Eye (tissue), 1 donor: ENCODE results near the gene ERC2.

Experiments
- DNase-seq: peaks from one replicate; pipeline ENCODE4 v3.0.0-alpha.2; 2015

Gene ERC2

DNA sequence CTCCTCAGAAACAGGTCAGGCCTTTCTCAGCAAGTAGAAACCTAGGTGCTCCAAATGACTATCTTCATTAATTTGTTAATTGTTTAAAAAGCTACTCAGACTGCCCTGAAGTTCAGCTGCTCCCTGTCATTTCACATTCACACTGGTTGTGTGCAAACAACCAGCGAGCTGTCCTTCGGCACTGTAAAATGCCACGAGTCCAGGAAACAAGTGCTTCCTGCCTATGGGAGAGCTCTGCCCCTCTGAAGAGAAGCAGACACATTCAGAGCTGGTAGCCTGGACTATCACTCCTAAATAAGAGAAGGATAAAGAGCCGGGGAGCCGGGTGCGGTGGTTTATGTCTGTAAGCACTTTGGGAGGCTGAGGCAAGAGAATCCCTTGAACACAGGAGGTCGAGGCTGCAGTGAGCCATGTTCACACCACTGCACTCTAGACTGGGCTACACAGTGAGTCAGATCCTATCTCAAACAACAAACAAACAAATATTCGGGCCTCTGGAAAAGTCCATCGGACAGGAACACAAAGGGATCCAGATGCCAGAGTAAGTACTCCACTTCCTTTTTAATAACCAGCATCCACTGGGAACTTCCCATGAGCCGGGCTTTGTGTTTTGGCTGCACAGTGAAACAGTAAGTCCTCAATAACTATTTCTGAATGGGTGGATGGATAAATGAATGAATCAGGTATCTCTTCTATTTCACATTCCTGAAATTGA lies 866.7 kb downstream of the ERC2 start:
- no peak for DNase-seq

DNA sequence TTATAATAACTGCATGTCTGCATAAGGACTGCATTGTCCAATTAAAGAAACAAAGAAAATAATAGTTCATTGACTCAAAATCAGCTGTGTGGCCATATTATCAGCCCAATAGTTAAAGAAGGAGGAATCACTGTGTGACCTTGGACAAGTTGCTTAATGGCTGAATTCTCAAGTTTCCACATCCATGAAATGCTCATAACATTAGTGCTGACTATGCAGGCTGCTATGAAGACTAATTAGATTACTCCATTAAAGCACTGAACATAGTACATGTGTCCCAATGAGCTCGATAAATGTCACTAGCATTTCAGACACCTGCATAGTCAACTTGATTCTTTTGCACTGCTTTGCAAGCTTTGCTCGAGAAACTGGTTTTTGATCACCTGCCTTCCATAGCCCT lies 870.0 kb downstream of the ERC2 start:
- DNase-seq, result no peak

DNA sequence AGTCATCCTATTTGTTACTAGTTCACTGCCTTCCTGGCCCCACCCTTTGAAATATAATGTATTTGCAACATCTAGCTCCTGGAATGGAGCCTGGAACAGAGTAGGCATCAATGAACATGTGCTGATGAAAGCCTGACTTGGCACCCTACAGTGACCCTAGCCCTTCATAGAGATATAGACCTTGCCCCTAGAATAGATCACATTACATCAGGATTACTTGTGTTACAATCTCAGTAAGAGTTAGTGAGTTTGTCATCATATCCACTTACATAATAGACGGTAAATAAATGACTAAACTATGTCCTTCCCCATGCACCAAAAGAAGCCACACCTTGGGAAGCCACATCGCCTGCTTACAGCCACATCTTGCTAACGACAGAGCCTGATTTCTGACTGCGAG lies 870.6 kb downstream of the ERC2 start:
- DNase-seq, result no peak

DNA sequence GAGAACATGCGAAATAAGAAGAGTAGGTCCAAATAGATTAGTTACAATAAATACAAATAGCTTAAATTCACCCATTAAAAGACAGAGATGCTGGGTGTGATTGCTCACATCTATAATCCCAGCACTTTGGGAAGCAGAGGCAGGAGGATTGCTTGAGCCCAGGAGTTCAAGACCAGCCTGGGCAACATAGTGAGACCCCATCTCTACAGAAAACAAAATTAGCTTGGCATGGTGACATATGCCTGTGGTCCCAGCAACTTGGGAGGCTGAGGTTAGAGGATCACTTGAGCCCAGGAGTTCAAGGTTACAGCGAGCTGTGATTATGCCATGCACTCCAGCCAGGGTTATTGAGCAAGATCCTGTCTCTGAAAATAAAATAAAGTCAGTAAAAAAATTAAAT lies 872.1 kb downstream of the ERC2 start:
- DNase-seq, result no peak

DNA sequence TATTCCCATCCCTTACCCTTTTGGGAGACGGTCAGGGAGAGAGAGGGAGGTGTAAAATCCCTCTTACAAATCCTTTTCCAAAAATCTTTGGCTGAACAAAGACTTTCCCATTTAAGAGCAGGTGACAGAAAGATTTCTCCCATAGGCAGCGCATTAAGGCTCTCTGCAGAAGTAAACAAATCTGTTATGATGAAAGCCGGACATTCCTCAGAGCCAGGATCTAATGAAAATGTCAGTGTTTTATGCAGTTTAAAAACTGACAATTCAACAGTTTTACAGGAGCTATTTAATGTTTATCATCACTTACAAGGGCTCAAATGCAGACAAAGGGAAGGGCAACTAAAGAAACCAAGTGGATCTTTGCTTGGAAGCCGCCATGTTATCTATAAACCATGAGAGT lies 872.8 kb downstream of the ERC2 start:
- no peak for DNase-seq

DNA sequence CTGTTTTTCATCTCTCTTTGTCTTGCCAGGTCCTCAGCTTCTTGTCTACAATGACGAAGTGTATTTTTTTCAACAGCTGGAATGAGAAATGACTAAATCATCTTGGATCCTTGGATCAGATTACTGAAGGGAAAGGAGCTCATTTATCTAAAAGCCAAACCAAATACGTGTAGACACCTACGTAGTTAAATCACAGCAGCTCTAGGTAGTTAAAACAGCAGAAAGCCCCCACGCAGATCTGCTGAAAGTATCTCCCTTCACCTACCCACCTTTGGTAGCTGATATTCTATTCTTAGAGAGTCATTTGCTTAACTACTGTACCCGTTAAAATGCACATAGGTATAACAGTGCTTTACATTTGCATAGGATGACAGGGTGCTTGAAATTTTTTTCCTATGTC lies 875.7 kb downstream of the ERC2 start:
- DNase-seq, result no peak

DNA sequence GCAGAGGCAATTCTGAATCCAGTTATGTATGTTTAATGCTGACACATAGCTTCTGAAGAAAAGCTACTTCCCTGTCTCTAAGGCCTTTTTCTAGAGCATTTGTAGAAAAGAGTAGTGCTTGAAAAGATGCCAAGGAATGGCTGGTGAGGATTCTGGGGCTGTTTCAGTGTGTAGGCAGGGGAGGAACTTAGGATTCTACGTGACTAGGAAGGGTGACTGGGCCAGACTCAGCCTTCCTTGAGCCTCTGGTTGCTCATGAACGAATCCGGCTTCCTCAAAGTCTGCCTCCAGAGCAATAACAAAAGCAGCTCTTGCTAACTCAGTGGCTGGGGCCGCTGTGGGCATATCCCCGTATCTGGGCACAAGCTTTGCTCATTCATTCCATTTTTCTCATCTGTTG lies 876.4 kb downstream of the ERC2 start:
- no peak for DNase-seq

DNA sequence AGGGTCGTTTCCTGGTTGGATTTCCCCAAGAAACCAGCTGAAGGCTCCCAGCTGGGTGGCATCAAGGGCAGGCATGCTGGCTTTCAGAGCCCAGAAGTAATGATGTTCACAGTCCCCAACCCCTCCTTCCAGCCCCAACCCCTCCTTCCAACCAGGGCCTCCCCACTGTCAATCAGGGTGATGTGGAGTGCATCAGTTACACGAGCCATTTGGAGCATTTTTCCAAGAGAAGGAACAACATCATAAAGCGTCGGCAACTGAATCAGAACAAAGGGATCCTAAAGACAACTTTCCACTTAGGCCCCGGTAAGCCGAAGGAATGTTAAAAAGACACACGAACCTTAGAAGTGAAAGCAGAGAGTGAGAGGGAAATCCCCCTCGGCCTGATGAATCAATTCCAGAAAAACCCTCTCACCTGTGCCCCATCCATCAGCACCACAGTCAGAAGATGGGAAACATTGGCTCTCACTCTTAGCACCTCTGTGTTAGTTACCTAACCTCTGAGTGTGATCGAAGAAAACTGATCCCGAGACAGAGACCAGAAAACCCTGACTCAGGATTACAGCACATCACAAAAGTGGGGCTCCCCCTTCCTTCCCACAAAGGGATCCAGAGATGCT lies 880.0 kb downstream of the ERC2 start:
- no peak for DNase-seq

DNA sequence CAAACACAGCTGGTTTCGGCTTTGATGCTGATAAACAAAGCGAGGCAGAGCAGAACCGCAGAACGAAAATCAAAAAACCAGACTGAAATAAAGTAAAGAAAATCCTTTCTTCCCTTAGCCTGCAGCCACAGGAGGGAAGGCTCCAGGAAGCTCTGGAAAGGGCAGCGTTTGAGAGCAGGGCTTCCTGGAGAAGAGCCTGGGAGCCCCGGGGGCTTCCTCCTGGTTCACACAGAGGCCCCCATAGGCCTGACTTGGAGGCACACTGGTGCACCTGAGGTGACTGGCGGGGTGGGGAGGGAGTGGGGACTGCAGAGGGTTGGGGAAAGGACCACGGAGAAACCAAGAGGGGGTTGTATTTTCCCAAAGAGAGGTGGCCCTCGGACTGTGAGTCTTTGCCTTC lies 882.4 kb downstream of the ERC2 start:
- no peak for DNase-seq

DNA sequence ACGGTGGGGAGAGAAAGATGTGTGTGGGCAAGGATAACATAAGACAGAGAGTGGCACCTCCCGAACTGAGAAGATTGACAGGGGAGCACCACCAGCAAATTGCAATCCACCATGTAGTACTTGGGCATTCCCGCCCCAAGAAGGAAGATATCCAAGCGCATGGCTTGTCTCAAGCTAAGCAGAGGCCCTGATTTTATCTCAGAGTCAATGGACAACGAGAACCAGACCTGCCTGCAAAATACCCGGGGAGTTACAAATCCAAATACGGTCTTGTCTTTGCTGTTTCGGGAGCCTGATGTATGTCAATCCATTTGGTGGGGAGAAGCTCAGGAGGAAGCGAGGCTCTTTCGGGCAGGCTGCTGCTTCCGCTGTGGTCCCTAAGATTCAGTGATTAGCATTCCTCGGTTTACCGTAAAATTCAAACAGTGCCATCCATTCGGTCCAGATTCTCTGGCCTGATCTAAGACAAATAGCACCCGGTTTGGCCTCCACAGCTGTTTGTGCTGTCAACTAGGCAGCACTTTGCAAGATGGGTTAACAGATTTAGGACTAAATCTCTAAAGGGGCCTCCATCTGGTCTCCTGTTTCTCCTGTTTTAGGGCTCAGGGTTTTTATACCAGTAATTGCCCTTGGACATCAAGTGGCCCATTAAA lies 883.4 kb downstream of the ERC2 start:
- no peak for DNase-seq

DNA sequence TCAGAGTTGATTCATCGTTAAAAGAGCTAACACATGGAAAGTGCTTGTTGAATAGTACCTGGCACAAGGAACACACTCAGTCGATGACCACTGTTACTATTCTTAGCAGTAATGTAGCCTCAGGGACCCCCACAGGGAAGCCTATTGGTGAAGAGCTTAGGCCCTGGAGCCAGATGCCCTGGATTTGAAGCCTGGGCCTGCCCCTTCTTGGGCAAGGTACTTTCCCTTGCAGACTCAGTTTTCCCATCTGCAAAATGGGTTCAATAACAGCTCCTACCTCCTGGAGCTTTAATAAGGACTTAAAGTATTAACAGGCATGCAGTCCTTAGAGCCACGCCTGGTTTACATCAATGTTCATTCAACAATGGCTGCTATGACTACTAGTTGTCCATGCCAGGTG lies 884.2 kb downstream of the ERC2 start:
- no peak for DNase-seq

DNA sequence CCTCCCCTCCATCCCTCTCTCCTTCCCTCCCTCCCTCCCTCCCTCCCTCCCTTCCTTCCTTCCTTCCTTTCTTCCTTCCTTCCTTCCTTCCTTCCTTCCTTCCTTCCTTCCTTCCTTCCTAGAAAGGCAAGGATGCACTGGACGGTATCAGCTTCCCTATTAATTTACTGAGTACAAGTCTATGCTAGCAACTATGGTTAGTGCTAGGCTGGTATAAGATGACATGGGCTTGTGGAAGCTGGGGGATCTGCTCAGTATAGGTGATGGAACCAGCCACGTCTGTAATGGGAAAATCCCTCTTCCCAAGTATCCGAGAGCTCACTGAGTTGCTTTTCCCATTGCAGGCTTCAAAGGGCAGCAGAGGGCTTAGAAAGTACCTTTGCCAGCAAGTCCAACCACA lies 884.8 kb downstream of the ERC2 start:
- DNase-seq, result no peak

DNA sequence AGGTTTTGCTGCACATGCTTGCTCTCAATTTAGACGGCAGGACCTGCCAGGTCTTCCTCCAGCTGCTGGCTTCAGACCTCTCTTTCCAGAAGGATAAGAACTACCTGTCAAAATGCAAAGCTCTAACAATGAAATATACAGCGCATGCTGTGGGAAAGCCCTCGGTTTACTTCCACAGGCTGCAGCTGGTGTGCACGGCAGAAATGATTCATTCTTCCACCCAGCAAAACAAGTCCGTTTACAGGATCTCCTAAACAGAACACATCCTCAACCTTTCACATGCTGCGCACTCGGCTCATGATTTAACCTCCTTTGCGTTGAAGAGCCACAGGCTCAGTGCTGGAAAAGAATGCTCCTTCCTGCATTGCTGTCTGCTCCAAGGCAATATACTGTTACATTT lies 888.8 kb downstream of the ERC2 start:
- no peak for DNase-seq

DNA sequence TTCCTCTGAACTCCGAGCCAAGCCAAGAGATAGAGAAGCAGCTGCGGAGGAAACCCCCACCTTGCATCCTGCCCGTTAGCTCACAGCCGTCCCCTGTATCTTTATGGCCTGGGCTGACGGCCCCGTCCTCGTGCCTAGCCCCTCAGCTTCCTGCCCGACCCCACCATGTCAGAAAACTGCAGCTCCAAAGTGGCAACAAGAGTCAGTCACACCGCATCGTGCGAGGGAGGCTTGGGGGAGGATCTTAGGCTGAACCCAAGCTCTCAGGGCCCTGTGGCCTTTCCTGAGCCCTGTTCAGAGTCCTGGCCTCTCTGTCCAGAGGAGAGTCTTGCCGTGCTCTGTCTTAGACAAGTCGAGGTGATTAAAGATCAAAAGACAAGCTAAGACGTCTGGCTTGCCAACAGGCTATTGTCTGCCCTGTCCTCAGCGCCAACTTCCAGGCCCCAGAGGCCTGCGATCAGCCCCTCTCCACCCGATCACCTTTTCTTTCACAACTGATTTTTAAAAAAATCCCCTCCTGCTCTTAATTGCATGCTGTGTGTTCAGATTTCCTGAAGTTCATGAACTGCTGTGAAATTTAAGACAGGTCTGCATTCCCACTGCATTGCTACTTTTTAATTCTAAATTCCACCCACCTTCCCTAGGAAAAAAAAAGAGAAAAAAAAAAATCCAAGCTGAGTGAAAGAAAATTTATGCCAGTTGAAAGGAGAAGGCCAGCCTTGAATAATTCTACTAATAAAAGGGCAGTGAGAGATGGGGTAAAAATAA lies 891.5 kb downstream of the ERC2 start:
- no peak for DNase-seq

DNA sequence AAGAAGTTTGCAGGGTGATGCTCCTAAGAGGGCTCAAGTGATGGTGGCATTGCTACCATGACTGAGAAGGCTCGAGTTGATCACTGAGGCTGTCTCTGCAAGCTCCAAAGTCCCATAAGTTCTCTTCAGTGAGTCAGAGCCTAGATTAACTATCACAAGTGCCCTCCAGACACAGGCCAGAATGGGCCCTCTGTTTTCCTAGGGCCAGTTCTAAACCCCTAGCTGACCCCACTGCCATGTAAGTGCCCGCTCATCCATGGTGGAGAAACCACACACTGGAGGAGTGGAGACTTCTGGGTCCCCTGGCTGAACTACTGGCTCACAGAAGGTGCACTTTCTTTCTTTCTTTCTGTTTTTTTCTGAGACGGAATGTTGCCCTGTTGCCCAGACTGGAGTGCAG lies 893.6 kb downstream of the ERC2 start:
- no peak for DNase-seq

DNA sequence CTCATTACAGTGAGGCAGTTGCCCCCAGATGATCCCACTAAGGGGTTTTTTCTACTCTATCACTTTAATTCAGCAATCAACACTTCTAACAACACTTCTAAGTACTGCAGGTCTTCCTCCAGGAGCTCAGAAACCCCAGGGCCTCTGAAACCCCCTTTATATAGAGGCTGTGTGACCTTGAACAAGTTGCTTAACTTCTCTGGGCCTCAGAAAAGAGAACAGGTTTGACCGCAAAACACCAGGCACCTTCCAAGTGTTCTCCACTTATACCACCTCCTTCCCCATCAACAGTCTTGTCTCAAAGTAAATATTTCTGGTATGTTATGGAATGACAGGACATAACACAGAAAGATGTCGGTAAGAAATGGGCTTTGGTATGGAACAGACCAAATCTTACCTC lies 895.5 kb downstream of the ERC2 start:
- DNase-seq, result no peak

DNA sequence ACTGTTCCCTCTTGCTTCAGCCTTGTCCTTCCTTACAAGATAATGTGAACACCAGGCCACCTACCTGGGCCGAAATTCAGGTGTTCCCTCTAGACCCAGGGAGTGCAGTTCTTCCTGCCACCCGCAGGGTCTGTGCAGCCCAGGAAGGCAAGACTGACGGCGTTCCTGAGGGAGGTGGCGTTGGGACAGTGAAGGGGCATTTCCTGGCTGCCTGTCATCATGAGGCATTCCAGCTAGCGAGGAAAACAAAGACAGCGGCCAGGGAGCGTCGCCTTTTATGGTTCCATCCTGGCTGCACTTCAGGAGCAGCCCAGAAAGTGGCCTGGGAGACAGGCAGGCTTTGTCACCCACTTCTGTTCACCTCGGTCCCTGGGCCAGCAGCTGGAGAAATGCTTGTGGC lies 896.4 kb downstream of the ERC2 start:
- peak; percentile 63 for DNase-seq

DNA sequence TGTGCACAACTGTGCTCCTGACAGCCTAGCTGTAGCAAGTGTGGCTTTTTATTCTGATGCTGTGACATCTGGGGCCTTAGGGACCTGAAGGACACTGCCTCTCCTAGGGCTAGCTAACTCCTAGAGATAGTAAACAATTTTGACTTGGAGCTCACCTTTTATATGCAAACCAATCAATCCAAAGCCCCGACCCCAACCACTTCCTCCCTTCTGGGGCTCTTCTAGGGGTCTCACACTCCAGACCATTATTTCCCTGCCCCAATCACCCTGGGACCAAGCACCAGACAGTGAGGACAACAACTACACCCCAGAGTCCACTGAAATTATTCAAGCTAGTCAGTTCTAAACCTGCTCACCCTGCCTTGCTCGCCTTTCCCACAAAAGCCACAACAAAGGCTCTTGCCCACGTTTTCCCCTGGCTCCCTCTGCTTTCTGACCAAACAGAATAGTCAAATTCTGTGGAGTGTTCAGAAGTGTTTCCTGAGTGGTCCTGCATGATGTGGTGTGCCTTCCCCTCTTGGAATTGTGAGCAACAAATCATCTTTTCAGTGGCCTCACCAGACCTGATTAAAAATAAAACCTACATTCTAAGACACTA lies 897.0 kb downstream of the ERC2 start:
- no peak for DNase-seq

DNA sequence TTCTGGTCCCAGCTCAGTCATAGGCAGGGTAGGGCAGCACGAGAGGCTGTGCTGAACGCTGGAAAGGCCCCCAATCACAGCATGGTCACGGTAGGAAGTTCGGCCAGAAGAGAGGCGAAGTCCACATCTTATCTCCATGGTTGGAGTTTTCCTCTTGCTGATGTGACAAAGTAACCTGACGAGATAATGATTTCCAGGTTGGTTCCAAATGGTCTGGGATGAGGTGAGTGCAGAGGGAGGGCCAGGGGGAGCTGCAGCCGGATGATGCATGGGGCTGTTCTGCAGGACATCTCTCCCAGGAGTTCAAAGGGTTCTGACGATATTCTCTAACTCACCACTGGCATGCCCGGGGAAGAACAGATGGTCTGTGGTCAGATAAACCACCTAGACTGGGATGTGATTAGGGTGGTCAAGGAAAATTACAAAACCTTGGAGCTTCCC lies 898.0 kb downstream of the ERC2 start:
- no peak for DNase-seq

DNA sequence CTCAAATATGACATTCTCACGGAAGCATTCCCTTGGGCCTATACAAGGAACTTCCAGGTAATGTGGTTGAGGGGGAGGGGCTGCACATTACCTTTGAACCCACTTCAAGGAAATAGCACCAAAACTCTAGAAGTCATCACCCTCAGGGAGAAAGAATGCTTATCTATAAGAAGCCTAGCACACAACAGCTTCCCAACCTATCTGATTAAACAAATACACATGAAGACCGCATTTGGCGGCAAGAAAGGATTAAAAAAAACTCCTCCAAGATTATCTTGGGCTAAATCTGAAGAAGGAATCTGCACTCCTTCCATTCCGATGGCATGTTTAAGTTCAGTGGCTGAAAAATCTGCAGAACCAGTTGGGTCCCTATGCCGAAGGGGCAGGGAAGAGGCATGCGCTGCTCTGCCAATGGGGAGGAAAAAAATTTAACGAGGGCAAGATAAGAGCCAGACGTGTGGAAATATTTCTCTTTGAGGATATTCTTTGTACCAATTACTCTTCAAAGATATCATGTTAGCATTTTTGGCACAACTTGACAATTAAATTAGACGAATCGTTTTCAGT lies 899.2 kb downstream of the ERC2 start:
- DNase-seq, result peak; percentile 41

DNA sequence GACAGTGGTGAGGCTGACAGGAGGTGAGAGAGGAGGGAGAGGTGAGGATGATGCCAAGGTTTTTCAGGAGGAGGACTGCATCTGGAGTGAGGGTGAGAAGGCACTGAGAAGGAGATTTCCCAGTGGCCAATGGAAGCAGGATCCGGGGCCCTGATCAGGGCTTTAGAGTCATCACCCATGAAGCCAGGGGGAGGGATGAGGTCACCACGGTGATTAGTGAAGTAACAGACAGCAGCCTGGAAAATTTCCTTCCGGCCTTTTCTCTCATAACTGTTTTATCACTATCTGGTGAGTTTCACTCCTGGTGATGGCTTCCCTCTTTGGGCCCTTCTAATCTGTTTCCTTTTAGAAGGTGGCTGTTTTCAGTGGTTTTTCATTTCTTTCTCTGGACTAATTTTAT lies 900.7 kb downstream of the ERC2 start:
- DNase-seq, result no peak

DNA sequence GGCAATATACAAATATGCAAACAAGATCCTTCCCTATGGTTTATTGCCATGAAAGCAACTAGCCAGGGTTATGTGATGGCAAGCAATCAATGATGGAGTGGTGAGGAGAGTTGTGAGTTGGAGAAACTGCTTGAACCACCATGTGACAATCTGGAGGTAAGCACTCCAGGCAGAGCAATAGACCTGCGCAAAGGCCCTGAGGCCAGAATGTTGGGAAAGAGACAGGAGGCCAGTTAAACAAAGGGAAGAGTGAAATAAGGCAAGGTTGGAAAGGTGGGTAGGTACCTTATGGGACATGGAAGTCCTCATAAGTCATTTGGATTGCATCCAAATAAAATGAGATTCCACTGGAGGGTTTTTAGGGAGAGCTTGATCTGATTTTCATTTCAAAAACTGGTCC lies 901.1 kb downstream of the ERC2 start:
- DNase-seq, result no peak

DNA sequence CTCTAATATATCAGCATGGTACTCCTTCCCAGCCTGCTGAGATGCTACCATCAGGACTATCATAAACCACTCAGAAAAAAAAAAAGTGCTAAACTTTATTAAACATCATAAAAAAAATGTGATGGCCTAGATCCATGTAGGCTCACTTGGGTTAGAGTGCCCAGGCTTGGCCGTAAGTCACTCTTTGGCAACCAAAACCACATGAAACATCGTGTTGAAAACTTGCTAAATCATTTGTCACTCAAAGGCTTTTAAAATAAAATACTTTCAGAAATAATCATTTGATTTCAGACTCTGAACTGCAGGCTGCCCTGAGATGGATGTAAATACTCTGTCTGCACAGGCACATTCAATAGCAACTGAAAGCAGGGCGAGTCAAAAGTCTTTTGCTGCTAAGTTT lies 902.7 kb downstream of the ERC2 start:
- no peak for DNase-seq
